ENCODE measurements around the gene ELL2.
"Not testable (repeated sequence)": the region's sequence is repeated elsewhere in the genome, so short reads cannot be mapped to it uniquely, and the experiment has no call there.

ELL2 gene

DNA sequence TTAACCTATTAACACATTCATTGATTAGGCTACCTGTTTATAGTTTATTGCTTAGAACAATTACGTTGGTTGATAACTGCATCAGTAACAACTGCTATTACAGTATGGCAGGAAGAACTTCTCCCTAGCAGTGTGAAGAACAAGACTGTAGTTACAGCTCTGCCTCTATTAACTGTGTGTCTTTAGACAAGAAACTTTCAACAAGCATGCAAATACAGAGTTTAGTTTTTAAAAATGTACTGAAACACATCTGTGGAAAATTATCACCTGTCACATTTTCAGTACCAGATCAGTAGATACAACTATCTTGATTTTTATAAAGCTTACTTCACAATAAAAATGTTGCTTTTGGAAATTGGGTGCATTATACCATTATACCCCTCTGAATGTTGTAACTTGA lies 22.2 kb downstream of the ELL2 start:
- intact Hi-C loops (cut with micrococcal nuclease), result no loop called here
- H3K4me3 Mint-ChIP-seq, result no peak overlapping the region
- H3K27ac Mint-ChIP-seq, result no peak overlapping the region
- no peaks in the 10 kb centered on the region for H3K36me3 Mint-ChIP-seq (ENCODE audit: low read depth)
- no peaks in the 10 kb centered on the region for H3K4me1 Mint-ChIP-seq (ENCODE audit: low read depth)
- no peaks in the 10 kb centered on the region for H3K9me3 Mint-ChIP-seq
- H3K27me3 Mint-ChIP-seq, result no peaks in the 10 kb centered on the region

- no peak overlapping the region for H3K27ac Mint-ChIP-seq
- H3K4me3 Mint-ChIP-seq, result no peak overlapping the region
- intact Hi-C loops (cut with micrococcal nuclease), result no loop called here
- no peaks in the 10 kb centered on the region for H3K4me1 Mint-ChIP-seq (ENCODE audit: low read depth)
- H3K27me3 Mint-ChIP-seq, result peaks cover 2% of the 10 kb centered on the region
- no peaks in the 10 kb centered on the region for H3K9me3 Mint-ChIP-seq
- no peaks in the 10 kb centered on the region for H3K36me3 Mint-ChIP-seq (ENCODE audit: low read depth)
Observed at GRCh38 chr5:95938766-95939165, 22.9 kb downstream of the ELL2 start.

DNA sequence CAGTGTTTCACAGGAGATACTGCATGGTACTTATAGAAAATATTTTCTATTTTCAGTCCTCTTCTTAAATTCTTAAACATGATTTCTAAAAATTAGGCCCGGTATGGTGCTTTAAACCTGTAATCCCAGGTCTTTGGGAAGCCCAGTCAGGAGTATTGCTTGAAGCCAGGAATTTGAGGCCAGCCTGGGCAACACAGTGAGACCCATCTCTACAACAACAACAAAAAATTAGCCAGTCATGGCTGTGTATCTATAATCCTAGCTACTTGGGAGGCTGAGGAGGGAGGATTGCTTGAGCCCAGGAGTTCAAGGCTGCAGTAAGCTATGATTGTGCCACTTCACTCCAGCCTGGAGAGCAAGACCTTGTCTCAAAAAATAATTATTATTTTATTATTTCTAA lies 23.3 kb downstream of the ELL2 start:
- intact Hi-C loops (cut with micrococcal nuclease), result no loop called here
- Mint-ChIP-seq H3K9me3 (no peaks in the 10 kb centered on the region), H3K27ac (no peak overlapping the region), H3K36me3 (ENCODE audit: low read depth) (no peaks in the 10 kb centered on the region), H3K27me3 (peaks cover 2% of the 10 kb centered on the region), H3K4me3 (no peak overlapping the region), H3K4me1 (ENCODE audit: low read depth) (no peaks in the 10 kb centered on the region)

- Mint-ChIP-seq H3K9me3 (no peaks in the 10 kb centered on the region), H3K27ac (no peak overlapping the region), H3K27me3 (peaks cover 2% of the 10 kb centered on the region), H3K4me3 (no peak overlapping the region), H3K36me3 (ENCODE audit: low read depth) (no peaks in the 10 kb centered on the region), H3K4me1 (ENCODE audit: low read depth) (no peaks in the 10 kb centered on the region)
- intact Hi-C loops (cut with micrococcal nuclease), result no loop called here
Observed at GRCh38 chr5:95937607-95938152, 24.0 kb downstream of the ELL2 start.

- Mint-ChIP-seq H3K27ac (no peak overlapping the region), H3K9me3 (no peaks in the 10 kb centered on the region), H3K27me3 (peaks cover 2% of the 10 kb centered on the region), H3K4me1 (ENCODE audit: low read depth) (no peaks in the 10 kb centered on the region), H3K36me3 (ENCODE audit: low read depth) (no peaks in the 10 kb centered on the region), H3K4me3 (no peak overlapping the region)
- intact Hi-C loops (cut with micrococcal nuclease), result no loop called here
Observed at GRCh38 chr5:95936812-95937397, 24.7 kb downstream of the ELL2 start.

GRCh38 chr5:95935553-95936100 lies 26.0 kb downstream of the ELL2 start:
- intact Hi-C loops (cut with micrococcal nuclease), result no loop called here
- Mint-ChIP-seq H3K36me3 (ENCODE audit: low read depth) (no peaks in the 10 kb centered on the region), H3K27ac (no peak overlapping the region)

DNA sequence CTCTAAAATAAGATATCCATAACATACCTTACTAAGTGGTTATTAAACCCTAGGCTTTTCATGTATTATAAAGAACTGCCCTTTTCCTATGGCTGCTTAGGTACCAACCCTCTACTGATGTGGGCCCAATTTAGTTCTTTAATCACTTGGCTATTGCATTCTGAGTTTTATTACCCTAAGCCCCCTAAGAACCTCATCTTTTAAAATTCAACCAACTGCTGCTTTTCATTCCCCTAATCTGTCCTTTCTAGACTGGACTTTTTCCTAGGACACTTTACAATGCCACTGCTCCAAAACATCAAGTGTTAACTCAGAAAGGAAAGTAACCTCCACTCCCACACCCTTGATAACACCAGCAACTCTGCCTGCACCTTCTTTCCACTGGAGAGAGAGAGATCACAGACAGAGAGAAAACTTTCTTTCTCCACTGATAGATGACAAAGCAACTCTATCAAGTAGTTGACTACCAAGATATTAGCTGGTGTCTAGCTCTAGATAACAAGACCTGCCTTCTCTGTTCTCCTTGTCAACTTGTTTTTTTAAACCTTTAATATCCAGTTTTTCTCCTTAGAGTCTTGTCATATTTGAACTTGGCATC lies 27.3 kb downstream of the ELL2 start:
- Mint-ChIP-seq H3K36me3 (ENCODE audit: low read depth) (no peaks in the 10 kb centered on the region), H3K4me3 (no peak overlapping the region), H3K4me1 (ENCODE audit: low read depth) (peaks cover under 1% of the 10 kb centered on the region), H3K9me3 (no peaks in the 10 kb centered on the region), H3K27ac (no peak overlapping the region), H3K27me3 (peaks cover 2% of the 10 kb centered on the region)
- intact Hi-C loops (cut with micrococcal nuclease), result no loop called here

More at GRCh38 chr5:95935553-95936100, 26.0 kb downstream of the ELL2 start:
- H3K4me1 Mint-ChIP-seq (ENCODE audit: low read depth), result no peaks in the 10 kb centered on the region
- H3K9me3 Mint-ChIP-seq, result no peaks in the 10 kb centered on the region
- H3K4me3 Mint-ChIP-seq, result no peak overlapping the region
- peaks cover 2% of the 10 kb centered on the region for H3K27me3 Mint-ChIP-seq

DNA sequence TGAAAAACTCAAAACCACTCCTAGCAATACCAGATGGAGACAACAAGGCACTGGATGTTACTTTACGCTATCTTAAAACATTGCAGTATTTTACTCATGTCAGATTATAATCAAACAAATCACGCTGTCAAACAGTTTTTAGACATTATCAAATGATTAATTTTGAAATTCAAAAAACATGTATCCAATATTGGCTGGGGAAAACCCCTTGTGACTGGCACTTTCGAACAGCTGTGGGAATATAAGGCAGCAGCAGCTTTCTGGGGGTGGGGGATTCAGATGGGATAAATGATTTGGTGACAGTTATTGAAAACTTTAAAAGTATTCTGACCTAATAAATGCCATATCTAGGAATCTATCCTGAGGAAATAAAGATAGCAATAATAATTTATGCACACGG lies 28.7 kb downstream of the ELL2 start:
- intact Hi-C loops (cut with micrococcal nuclease), result no loop called here
- Mint-ChIP-seq H3K27ac (no peak overlapping the region), H3K36me3 (ENCODE audit: low read depth) (no peaks in the 10 kb centered on the region), H3K27me3 (peaks cover 6% of the 10 kb centered on the region), H3K9me3 (no peaks in the 10 kb centered on the region), H3K4me1 (ENCODE audit: low read depth) (peaks cover 14% of the 10 kb centered on the region), H3K4me3 (no peak overlapping the region)

DNA sequence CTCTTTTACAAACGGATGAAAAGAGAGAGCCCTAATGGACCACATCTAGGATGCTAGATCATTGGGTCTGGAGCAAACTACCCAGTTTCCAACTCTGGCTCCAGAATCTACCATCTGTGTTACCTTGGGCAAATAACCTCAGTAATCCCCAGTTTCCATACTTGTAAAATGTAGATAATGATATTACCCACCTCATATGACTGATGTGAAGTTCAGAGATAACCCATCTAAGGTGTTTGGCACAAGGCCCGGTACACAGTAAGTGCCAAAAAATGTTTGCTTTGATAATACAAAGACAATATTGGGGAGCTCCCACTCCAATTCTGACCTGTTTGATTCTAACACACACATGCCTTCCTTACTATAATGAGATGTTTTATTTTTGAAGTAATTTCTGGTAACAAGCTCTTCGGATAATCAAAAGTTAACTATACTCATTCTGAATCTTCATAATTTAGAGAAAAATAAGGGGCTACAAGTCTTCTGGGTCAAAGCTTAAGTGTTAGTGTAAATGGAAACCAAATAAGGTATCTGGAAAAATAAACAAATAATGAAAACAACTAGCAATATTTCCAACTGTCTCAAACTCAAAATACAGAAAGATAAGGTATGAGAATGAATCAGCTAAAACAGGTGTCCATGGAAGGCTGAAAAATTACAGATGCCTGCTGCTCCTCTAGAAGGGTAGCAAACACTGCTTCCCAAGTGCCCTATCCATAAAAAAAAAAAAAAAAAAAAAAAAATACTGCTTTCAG lies 30.4 kb downstream of the ELL2 start:
- H3K9me3 Mint-ChIP-seq, result no peaks in the 10 kb centered on the region
- H3K4me3 Mint-ChIP-seq, result no peak overlapping the region
- peaks cover 18% of the 10 kb centered on the region for H3K4me1 Mint-ChIP-seq (ENCODE audit: low read depth)
- intact Hi-C loops (cut with micrococcal nuclease), result no loop called here
- H3K27ac Mint-ChIP-seq, result no peak overlapping the region
- H3K27me3 Mint-ChIP-seq, result peaks cover 6% of the 10 kb centered on the region
- H3K36me3 Mint-ChIP-seq (ENCODE audit: low read depth), result no peaks in the 10 kb centered on the region

- no peak overlapping the region for H3K27ac Mint-ChIP-seq
- H3K4me1 Mint-ChIP-seq (ENCODE audit: low read depth), result peaks cover 23% of the 10 kb centered on the region
- no peak overlapping the region for H3K4me3 Mint-ChIP-seq
- intact Hi-C loops (cut with micrococcal nuclease), result no loop called here
- H3K9me3 Mint-ChIP-seq, result no peaks in the 10 kb centered on the region
- no peaks in the 10 kb centered on the region for H3K36me3 Mint-ChIP-seq (ENCODE audit: low read depth)
- peaks cover 6% of the 10 kb centered on the region for H3K27me3 Mint-ChIP-seq
Observed at GRCh38 chr5:95930141-95930930, 31.3 kb downstream of the ELL2 start.

DNA sequence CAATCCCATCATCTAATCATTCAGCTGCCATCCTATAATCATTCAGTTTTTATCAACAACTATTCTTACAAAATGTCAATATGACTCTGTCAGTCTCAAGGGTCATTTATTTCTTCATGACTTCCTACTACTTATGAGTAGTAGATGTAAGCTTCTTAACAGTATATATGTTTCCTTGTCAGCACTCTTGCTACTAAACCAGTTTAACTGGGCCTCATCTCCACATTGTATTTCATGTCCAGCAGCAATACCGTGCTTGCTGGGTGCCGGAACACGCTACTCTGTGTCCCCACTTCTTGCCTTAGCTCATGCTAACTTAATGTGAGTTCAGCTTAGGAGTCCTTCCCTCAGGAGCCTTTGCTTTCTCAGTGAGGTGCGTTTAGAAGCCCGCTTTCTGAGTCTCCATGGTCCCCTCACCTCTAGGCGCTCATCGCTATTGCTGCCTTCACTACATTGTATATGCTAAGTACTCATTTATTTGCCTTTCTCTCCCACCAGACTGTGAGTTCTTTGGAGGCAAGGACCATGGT lies 32.9 kb downstream of the ELL2 start:
- H3K27ac Mint-ChIP-seq, result no peak overlapping the region

DNA sequence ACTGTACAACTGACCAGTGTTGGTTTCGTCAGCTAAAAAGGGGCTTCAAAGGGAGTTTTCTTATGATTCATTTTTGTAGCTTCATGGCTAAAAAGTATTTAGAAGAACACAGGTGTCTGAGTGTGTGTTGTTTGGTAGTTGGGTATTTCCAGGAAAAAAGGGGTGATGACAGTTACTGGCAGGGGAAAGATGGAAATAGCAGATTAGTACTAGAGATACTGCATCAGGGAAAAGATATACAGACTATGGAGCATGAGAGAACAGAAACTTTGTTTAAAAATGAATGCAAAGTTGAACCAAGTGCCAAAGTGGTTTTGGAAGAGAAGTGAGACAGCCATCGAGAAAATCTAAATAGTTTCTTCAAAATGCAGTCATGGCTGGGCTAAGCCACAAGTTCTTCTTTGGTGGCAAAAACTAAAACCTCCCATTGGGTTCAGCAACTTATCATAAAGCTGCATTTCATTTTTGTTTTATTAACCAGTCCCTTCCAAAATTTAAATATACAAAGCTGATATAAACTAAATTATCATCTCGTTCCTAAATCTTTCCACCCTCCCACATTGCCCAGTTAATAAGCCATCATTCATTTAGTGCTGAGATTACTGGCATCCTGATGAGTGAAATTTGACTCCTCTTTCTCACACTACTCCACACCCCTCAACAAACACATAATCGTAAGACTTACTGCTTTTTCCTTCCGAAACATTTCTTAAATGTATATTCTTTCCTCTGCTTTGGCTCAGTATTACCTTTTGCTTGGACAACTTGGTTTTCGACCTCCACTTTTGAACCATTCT lies 33.5 kb downstream of the ELL2 start:
- Mint-ChIP-seq H3K36me3 (ENCODE audit: low read depth) (no peaks in the 10 kb centered on the region), H3K9me3 (no peaks in the 10 kb centered on the region), H3K27me3 (peaks cover 10% of the 10 kb centered on the region), H3K27ac (peak overlapping the region; percentile 8), H3K4me1 (ENCODE audit: low read depth) (peaks cover 32% of the 10 kb centered on the region), H3K4me3 (no peak overlapping the region)
- intact Hi-C loops (cut with micrococcal nuclease), result no loop called here

More for the DNA sequence above, 32.9 kb downstream of the ELL2 start:
- no peaks in the 10 kb centered on the region for H3K9me3 Mint-ChIP-seq
- intact Hi-C loops (cut with micrococcal nuclease), result no loop called here
- no peak overlapping the region for H3K4me3 Mint-ChIP-seq
- peaks cover 26% of the 10 kb centered on the region for H3K4me1 Mint-ChIP-seq (ENCODE audit: low read depth)
- no peaks in the 10 kb centered on the region for H3K36me3 Mint-ChIP-seq (ENCODE audit: low read depth)
- H3K27me3 Mint-ChIP-seq, result peaks cover 5% of the 10 kb centered on the region

GRCh38 chr5:95927300-95927699 lies 34.4 kb downstream of the ELL2 start:
- Mint-ChIP-seq H3K27me3 (peaks cover 10% of the 10 kb centered on the region), H3K4me1 (ENCODE audit: low read depth) (peaks cover 34% of the 10 kb centered on the region)
- H3K36me3 Mint-ChIP-seq (ENCODE audit: low read depth); H3K4me3 Mint-ChIP-seq; H3K9me3 Mint-ChIP-seq; H3K27ac Mint-ChIP-seq; intact Hi-C loops (cut with micrococcal nuclease): not testable (repeated sequence)

All from dendritic cell treated with granulocyte-macrophage colony-stimulating factor and Interleukin-4, amounts not matched to agents 40 ng/mL and 50 ng/mL, for 4 days (primary cell).